ENCODE data around the gene PITX1. TPM values are rescaled to one million over a fixed set of nuclear protein-coding genes. Genes with fewer than 3 reads are reported as not detected.

PITX1 gene
- total and polyA plus RNA-seq, 4 donors, result 0.43 to 1.3 (median 0.72) TPM

GRCh38 chr5:135071311-135071710, 37.3 kb upstream of the PITX1 start:
- TF ChIP-seq CTCF (IDR thresholded peaks at IDR 0.05; ENCODE audit: control extremely low read depth, extremely low read depth), result no peak
- H3K4me3 ChIP-seq, result no peak overlapping the region
- 89 to 93% methylated on average over 6 of the region's 6 CpGs for WGBS, 2 donors
- ATAC-seq (ENCODE audit: insufficient read depth, low FRiP score) (no peak), DNase-seq (no peak)
- H3K9me3 ChIP-seq (ENCODE audit: control insufficient read depth in 4 of 4, insufficient read depth in 3 of 4, low read length in 3 of 4), result no peaks in the 10 kb centered on the region
- H3K27me3 ChIP-seq (ENCODE audit: control insufficient read depth in 3 of 3, insufficient read depth in 3 of 3, low read length in 2 of 3), result peaks cover 0 to 17% (median 4%) of the 10 kb centered on the region in 3 donors
- no peaks in the 10 kb centered on the region for H3K36me3 ChIP-seq (ENCODE audit: control insufficient read depth in 4 of 4, insufficient read depth in 4 of 4, low read length in 4 of 4)
- H3K4me1 ChIP-seq (ENCODE audit: control insufficient read depth in 5 of 5, insufficient read depth in 5 of 5, low read length in 5 of 5), result peaks cover 0 to 18% (median 0%) of the 10 kb centered on the region in 5 donors
- H3K27ac ChIP-seq (ENCODE audit: low read depth in 1 of 2, low read length in 1 of 2), result no peak overlapping the region
- no peak overlapping the region for H3K9ac ChIP-seq (ENCODE audit: insufficient read depth in 1 of 2, low read length in 2 of 2)

GRCh38 chr5:135069895-135070657, 36.0 kb upstream of the PITX1 start:
- H3K4me1 ChIP-seq (ENCODE audit: control insufficient read depth in 5 of 5, insufficient read depth in 5 of 5, low read length in 5 of 5), result peaks cover 0 to 18% (median 0%) of the 10 kb centered on the region in 5 donors
- ATAC-seq (ENCODE audit: insufficient read depth, low FRiP score) (no peak), DNase-seq (no peak)
- H3K36me3 ChIP-seq (ENCODE audit: control insufficient read depth in 4 of 4, insufficient read depth in 4 of 4, low read length in 4 of 4), result no peaks in the 10 kb centered on the region
- WGBS, 2 donors, result 68 to 69% methylated on average over 19 of the region's 19 CpGs
- peaks cover 0 to 11% (median 4%) of the 10 kb centered on the region in 3 donors for H3K27me3 ChIP-seq (ENCODE audit: control insufficient read depth in 3 of 3, insufficient read depth in 3 of 3, low read length in 2 of 3)
- no peak overlapping the region for H3K9ac ChIP-seq (ENCODE audit: insufficient read depth in 1 of 2, low read length in 2 of 2)
- no peak overlapping the region for H3K4me3 ChIP-seq
- TF ChIP-seq CTCF (IDR thresholded peaks at IDR 0.05; ENCODE audit: control extremely low read depth, extremely low read depth), result no peak
- no peak overlapping the region for H3K27ac ChIP-seq (ENCODE audit: low read depth in 1 of 2, low read length in 1 of 2)
- H3K9me3 ChIP-seq (ENCODE audit: control insufficient read depth in 4 of 4, insufficient read depth in 3 of 4, low read length in 3 of 4), result no peaks in the 10 kb centered on the region

GRCh38 chr5:135069016-135069770, 35.2 kb upstream of the PITX1 start:
- H3K9ac ChIP-seq (ENCODE audit: insufficient read depth in 1 of 2, low read length in 2 of 2), result no peak overlapping the region
- ATAC-seq (ENCODE audit: insufficient read depth, low FRiP score) (no peak), DNase-seq (no peak)
- peaks cover 0 to 5% (median 4%) of the 10 kb centered on the region in 3 donors for H3K27me3 ChIP-seq (ENCODE audit: control insufficient read depth in 3 of 3, insufficient read depth in 3 of 3, low read length in 2 of 3)
- TF ChIP-seq CTCF (IDR thresholded peaks at IDR 0.05; ENCODE audit: control extremely low read depth, extremely low read depth), result no peak
- no peaks in the 10 kb centered on the region for H3K36me3 ChIP-seq (ENCODE audit: control insufficient read depth in 4 of 4, insufficient read depth in 4 of 4, low read length in 4 of 4)
- H3K27ac ChIP-seq (ENCODE audit: low read depth in 1 of 2, low read length in 1 of 2), result no peak overlapping the region
- peaks cover 0 to 18% (median 0%) of the 10 kb centered on the region in 5 donors for H3K4me1 ChIP-seq (ENCODE audit: control insufficient read depth in 5 of 5, insufficient read depth in 5 of 5, low read length in 5 of 5)
- H3K9me3 ChIP-seq (ENCODE audit: control insufficient read depth in 4 of 4, insufficient read depth in 3 of 4, low read length in 3 of 4), result no peaks in the 10 kb centered on the region
- H3K4me3 ChIP-seq, result no peak overlapping the region
- 79 to 84% methylated on average over 15 of the region's 15 CpGs for WGBS, 2 donors
